HPDE6-E6E7 (cell line): Measurements from ENCODE around the gene CCAR1.
"Not testable (repeated sequence)": the region's sequence is repeated elsewhere in the genome, so short reads cannot be mapped to it uniquely, and the experiment has no call there.

ENCODE experiments used
- DNase-seq: peaks from one replicate; pipeline ENCODE4 v3.0.0; 2011; ENCODE audit warnings: missing footprints; ENCODE audit errors: extremely low spot score

CCAR1 gene

GRCh38 chr10:68756766-68757165, 35.7 kb downstream of the CCAR1 start:
- no peak for DNase-seq

GRCh38 chr10:68759223-68759863, 38.3 kb downstream of the CCAR1 start:
- no peak for DNase-seq

- no peak for DNase-seq
These were observed 38.9 kb downstream of the CCAR1 start for GRCh38 chr10:68759967-68760366.

- DNase-seq = not testable (repeated sequence)
These were observed 46.4 kb downstream of the CCAR1 start for GRCh38 chr10:68767407-68767806.

- no peak for DNase-seq
These were observed 60.9 kb downstream of the CCAR1 start for GRCh38 chr10:68781613-68782574.

- no peak for DNase-seq
These were observed 63.4 kb downstream of the CCAR1 start for GRCh38 chr10:68784476-68784875.

- no peak for DNase-seq
These were observed 66.8 kb downstream of the CCAR1 start for GRCh38 chr10:68787813-68788212.

GRCh38 chr10:68790476-68790875, 69.4 kb downstream of the CCAR1 start:
- DNase-seq = no peak

GRCh38 chr10:68792115-68792514, 71.1 kb downstream of the CCAR1 start:
- DNase-seq = no peak

GRCh38 chr10:68795886-68796532, 75.0 kb downstream of the CCAR1 start:
- no peak for DNase-seq

GRCh38 chr10:68796605-68797004, 75.6 kb downstream of the CCAR1 start:
- no peak for DNase-seq

GRCh38 chr10:68800211-68800610, 79.2 kb downstream of the CCAR1 start:
- no peak for DNase-seq

GRCh38 chr10:68804692-68805091, 83.7 kb downstream of the CCAR1 start:
- no peak for DNase-seq

- not testable (repeated sequence) for DNase-seq
These were observed 89.8 kb downstream of the CCAR1 start for GRCh38 chr10:68810830-68811229.

- no peak for DNase-seq
These were observed 90.4 kb downstream of the CCAR1 start for GRCh38 chr10:68811314-68812009.

GRCh38 chr10:68812420-68812819, 91.4 kb downstream of the CCAR1 start:
- no peak for DNase-seq

GRCh38 chr10:68813559-68813958, 92.5 kb downstream of the CCAR1 start:
- no peak for DNase-seq

- peak; percentile 11 for DNase-seq
These were observed 95.9 kb downstream of the CCAR1 start for GRCh38 chr10:68816796-68817412.

GRCh38 chr10:68820359-68820758, 99.3 kb downstream of the CCAR1 start:
- not testable (repeated sequence) for DNase-seq

GRCh38 chr10:68822626-68823025, 101.6 kb downstream of the CCAR1 start:
- DNase-seq = not testable (repeated sequence)
